Transverse colon (tissue), 4 donors: ENCODE measurements around the gene GAREM1. TPM values are rescaled to one million over a fixed set of nuclear protein-coding genes. Genes with fewer than 3 reads are reported as not detected.

Experiments used
- DNase-seq: peaks from one replicate; pipeline ENCODE4 v3.0.0-alpha.2; 2019
- H3K27ac ChIP-seq, 4 donors: fragments of 200-600 bp; sonication (generic); 2 replicates each; pipeline ENCODE4 v1.5.1; 2016 to 2018; ENCODE audit warnings: inconsistent platforms in 4 of 4
- H3K27me3 ChIP-seq: fragments of 200-600 bp; sonication (generic); 2 replicates; pipeline ENCODE4 v1.5.1; 2017; ENCODE audit warnings: inconsistent platforms
- H3K36me3 ChIP-seq, 4 donors: fragments of 200-600 bp; sonication (generic); 2 replicates each; pipeline ENCODE4 v1.5.1; 2017 to 2019; ENCODE audit warnings: inconsistent platforms in 4 of 4
- H3K4me1 ChIP-seq, 4 donors: fragments of 200-600 bp; sonication (generic); 2 replicates each; pipeline ENCODE4 v1.5.1; 2017 to 2020; ENCODE audit warnings: inconsistent platforms in 4 of 4
- H3K4me3 ChIP-seq, 4 donors: fragments of 200-600 bp; sonication (generic); 1 replicate in 1 of 4; 2 replicates in 3 of 4; pipeline versions ENCODE4 v1.5.1 to v1.6.1; 2017 to 2019; ENCODE audit warnings: inconsistent platforms in 4 of 4
- H3K9me3 ChIP-seq, 2 donors: fragments of 200-600 bp; sonication (generic); 2 replicates each; pipeline ENCODE4 v1.5.1; 2017 to 2019; ENCODE audit warnings: inconsistent platforms in 2 of 2
- CTCF ChIP-seq, 5 experiments: fragments of 200-600 bp in 3 of 5; fragments of 450-650 bp in 2 of 5; sonication (generic) in 3 of 5; IDR thresholded peaks; 1 replicate in 2 of 5; 2 replicates in 3 of 5; pipeline ENCODE4 v1.5.1; 2016 to 2017; ENCODE audit warnings: antibody characterized with exemption in 5 of 5, inconsistent platforms in 3 of 5, mild to moderate bottlenecking in 2 of 5, moderate library complexity in 1 of 5
- EP300 ChIP-seq: sonication (generic); formaldehyde crosslinking; IDR thresholded peaks from one replicate; pipeline ENCODE4 v1.6.1; 2017; ENCODE audit warnings: antibody characterized with exemption, low read depth
- POLR2A ChIP-seq: fragments of 450-650 bp; IDR thresholded peaks from one replicate; pipeline ENCODE4 v1.6.1; 2016; ENCODE audit warnings: antibody characterized with exemption, mild to moderate bottlenecking, moderate library complexity
- POLR2AphosphoS5 ChIP-seq, 3 donors: sonication (generic); formaldehyde crosslinking; IDR thresholded peaks; one replicate each; pipeline ENCODE4 v1.6.1; 2016; ENCODE audit warnings: antibody characterized with exemption in 3 of 3
- WGBS, 2 donors: methylation state at CpG; one replicate each; pipeline ENCODE4 v1.1.5; 2018; ENCODE audit warnings: low coverage in 1 of 2; 5-methylcytosine and 5-hydroxymethylcytosine counted together
- in situ Hi-C, 4 donors: fragments of 200-750 bp; cut with MboI; loops; one replicate each; pipeline versions ENCODE4 v1.15.0 to v1.15.1; 2017; ENCODE audit warnings: low sequenced_read_pairs in 3 of 4, low pct_ligation_motif_present in 1 of 4, low pct_unique_long_range_greater_than_20kb in 1 of 4
- intact Hi-C: fragments of 100-400 bp; cut with DNase I; formaldehyde crosslinking; loops from one replicate; pipeline ENCODE4 v1.15.1; 2023; ENCODE audit warnings: low total_unique reads
- total RNA-seq, 4 donors: library from RNA; depleted of rRNA; stranded (reverse); fragments of >200 nt; gene quantifications; one replicate each; pipeline ENCODE4 v1.1.0, GENCODE V29; 2016

GAREM1 gene
- total RNA-seq, 4 donors from 2014 or later: 7.9 to 47.6 (median 25.9) TPM

- intact Hi-C loops (no loop called here), in situ Hi-C loops (no loop called here)
- Histone ChIP-seq H3K4me1 (peaks cover 0 to 20% (median 4%) of the 10 kb centered on the region in 4 donors), H3K36me3 (no peaks in the 10 kb centered on the region), H3K27ac (no peak overlapping the region), H3K4me3 (no peak overlapping the region), H3K27me3 (no peaks in the 10 kb centered on the region), H3K9me3 (no peaks in the 10 kb centered on the region)
- no peak for DNase-seq
- TF ChIP-seq POLR2AphosphoS5 (IDR thresholded peaks at IDR 0.05) (no peak), CTCF (IDR thresholded peaks at IDR 0.05) (no peak), POLR2A (no peak), EP300 (no peak)
- 23 to 52% methylated on average over 1 of the region's 1 CpG for WGBS, 2 donors
These were observed 46.0 kb downstream of the GAREM1 start for GRCh38 chr18:32424696-32425095.

GRCh38 chr18:32422978-32423740, 47.5 kb downstream of the GAREM1 start:
- in situ Hi-C loops: no loop called here
- TF ChIP-seq POLR2AphosphoS5 (IDR thresholded peaks at IDR 0.05) (no peak), CTCF (IDR thresholded peaks at IDR 0.05) (no peak), POLR2A (no peak), EP300 (no peak)
- no peak for DNase-seq
- no peaks in the 10 kb centered on the region for H3K9me3 ChIP-seq
- 92 to 98% methylated on average over 4 of the region's 4 CpGs for WGBS, 2 donors
- H3K27me3 ChIP-seq: no peaks in the 10 kb centered on the region
- no peak overlapping the region for H3K4me3 ChIP-seq
- H3K36me3 ChIP-seq: no peaks in the 10 kb centered on the region
- no peak overlapping the region for H3K27ac ChIP-seq
- intact Hi-C loops: no loop called here
- H3K4me1 ChIP-seq: peaks cover 0 to 22% (median 4%) of the 10 kb centered on the region in 4 donors

GRCh38 chr18:32422201-32422600, 48.5 kb downstream of the GAREM1 start:
- no peaks in the 10 kb centered on the region for H3K27me3 ChIP-seq
- H3K9me3 ChIP-seq: no peaks in the 10 kb centered on the region
- no peak for DNase-seq
- no peak for TF ChIP-seq POLR2A
- TF ChIP-seq CTCF (IDR thresholded peaks at IDR 0.05): no peak
- no peak for TF ChIP-seq POLR2AphosphoS5 (IDR thresholded peaks at IDR 0.05)
- no peak for TF ChIP-seq EP300
- no peak overlapping the region for H3K4me3 ChIP-seq
- intact Hi-C loops (no loop called here), in situ Hi-C loops (no loop called here)
- WGBS, 2 donors: 86 to 88% methylated on average over 3 of the region's 3 CpGs
- no peak overlapping the region for H3K27ac ChIP-seq
- peaks cover 0 to 22% (median 4%) of the 10 kb centered on the region in 4 donors for H3K4me1 ChIP-seq
- H3K36me3 ChIP-seq: no peaks in the 10 kb centered on the region

GRCh38 chr18:32420084-32420750, 50.5 kb downstream of the GAREM1 start:
- no peak for DNase-seq
- no peaks in the 10 kb centered on the region for H3K36me3 ChIP-seq
- intact Hi-C loops (no loop called here), in situ Hi-C loops (no loop called here)
- no peaks in the 10 kb centered on the region for H3K9me3 ChIP-seq
- H3K4me3 ChIP-seq: no peak overlapping the region
- H3K27ac ChIP-seq: no peak overlapping the region
- TF ChIP-seq CTCF (IDR thresholded peaks at IDR 0.05) (no peak), POLR2A (no peak), POLR2AphosphoS5 (IDR thresholded peaks at IDR 0.05) (no peak), EP300 (no peak)
- H3K4me1 ChIP-seq: peaks cover 0 to 18% (median 4%) of the 10 kb centered on the region in 4 donors
- no peaks in the 10 kb centered on the region for H3K27me3 ChIP-seq
- WGBS, 2 donors: 64 to 86% methylated on average over 5 of the region's 5 CpGs
